ENCODE data around the gene WDR77. TPM values are rescaled to one million over a fixed set of nuclear protein-coding genes. Genes with fewer than 3 reads are reported as not detected.
A peak's percentile ranks its signal among the peaks of the same experiment; 100 is the strongest.

WDR77 gene
- total and polyA plus RNA-seq, 3 donors from 2014 or later, result 32.6 to 33.8 (median 33.7) TPM

GRCh38 chr1:111441573-111442192 lies 7.4 kb downstream of the WDR77 start:
- DNase-seq, result peak; percentile 41
- intact Hi-C loops (cut with DNase I; ENCODE audit: low total_unique reads), result no loop called here

GRCh38 chr1:111439461-111440351 lies 9.3 kb downstream of the WDR77 start:
- DNase-seq, result no peak
- TF ChIP-seq CTCF (IDR thresholded peaks at IDR 0.05) (no peak), POLR2A (IDR thresholded peaks at IDR 0.05) (no peak)
- no peaks in the 10 kb centered on the region for H3K9me3 ChIP-seq
- intact Hi-C loops (cut with DNase I; ENCODE audit: low total_unique reads), result no loop called here
- H3K4me3 ChIP-seq, result no peak overlapping the region
- no peaks in the 10 kb centered on the region for H3K36me3 ChIP-seq (ENCODE audit: low read depth, missing control alignments)
- no peaks in the 10 kb centered on the region for H3K27me3 ChIP-seq
- no peaks in the 10 kb centered on the region for H3K4me1 ChIP-seq
- WGBS, 2 donors, result 86 to 96% methylated on average over 3 of the region's 3 CpGs
- H3K27ac ChIP-seq, result no peak overlapping the region

More at GRCh38 chr1:111441573-111442192, 7.4 kb downstream of the WDR77 start:
- H3K4me3 ChIP-seq, result no peak overlapping the region
- WGBS, 2 donors, result 64 to 71% methylated on average over 9 of the region's 9 CpGs
- no peaks in the 10 kb centered on the region for H3K4me1 ChIP-seq
- TF ChIP-seq CTCF (IDR thresholded peaks at IDR 0.05) (peak in 2 of 3 experiments; percentile 15 to 22), POLR2A (IDR thresholded peaks at IDR 0.05) (no peak)
- no peaks in the 10 kb centered on the region for H3K27me3 ChIP-seq
- no peaks in the 10 kb centered on the region for H3K9me3 ChIP-seq
- no peak overlapping the region for H3K27ac ChIP-seq
- no peaks in the 10 kb centered on the region for H3K36me3 ChIP-seq (ENCODE audit: low read depth, missing control alignments)

- intact Hi-C loops (cut with DNase I; ENCODE audit: low total_unique reads), result no loop called here
- TF ChIP-seq POLR2A (IDR thresholded peaks at IDR 0.05) (no peak), CTCF (IDR thresholded peaks at IDR 0.05) (no peak)
- WGBS, 2 donors, result 45 to 70% methylated on average over 3 of the region's 3 CpGs
- no peaks in the 10 kb centered on the region for H3K4me1 ChIP-seq
- no peaks in the 10 kb centered on the region for H3K36me3 ChIP-seq (ENCODE audit: low read depth, missing control alignments)
- no peak for DNase-seq
- H3K27ac ChIP-seq, result no peak overlapping the region
- H3K27me3 ChIP-seq, result no peaks in the 10 kb centered on the region
- no peaks in the 10 kb centered on the region for H3K9me3 ChIP-seq
- no peak overlapping the region for H3K4me3 ChIP-seq
Measured at GRCh38 chr1:111436726-111437125, 12.3 kb downstream of the WDR77 start.

GRCh38 chr1:111424281-111424680 lies 24.8 kb downstream of the WDR77 start:
- Histone ChIP-seq H3K4me1 (no peaks in the 10 kb centered on the region), H3K36me3 (ENCODE audit: low read depth, missing control alignments) (no peaks in the 10 kb centered on the region), H3K27me3 (no peaks in the 10 kb centered on the region), H3K27ac (no peak overlapping the region), H3K9me3 (no peaks in the 10 kb centered on the region), H3K4me3 (no peak overlapping the region)
- no peak for DNase-seq
- no peak for TF ChIP-seq POLR2A (IDR thresholded peaks at IDR 0.05)
- TF ChIP-seq CTCF (IDR thresholded peaks at IDR 0.05), result no peak
- WGBS, 2 donors, result 95 to 96% methylated on average over 3 of the region's 3 CpGs
- intact Hi-C loops (cut with DNase I; ENCODE audit: low total_unique reads), result no loop called here

All from testis (tissue), 3 donors.